Subcutaneous adipose tissue (tissue), 4 donors: ENCODE results near the gene C3orf52. TPM values are rescaled to one million over a fixed set of nuclear protein-coding genes. Genes with fewer than 3 reads are reported as not detected.

ENCODE experiments used
- small RNA-seq: library from RNA; depleted of rRNA; stranded (forward); fragments of <200 nt; gene quantifications from one replicate; pipeline ENCODE3, GENCODE V24; 2016
- total RNA-seq, 4 donors: library from RNA; depleted of rRNA; stranded (reverse); fragments of >200 nt; gene quantifications; one replicate each; pipeline ENCODE4 v1.1.0, GENCODE V29; 2016
- TF ChIP-seq, protein P1 (sequence below): fragments of 450-650 bp; IDR thresholded peaks from one replicate; pipeline ENCODE4 v1.5.1; 2016; ENCODE audit warnings: low read depth, mild to moderate bottlenecking, control low read depth, antibody characterized with exemption, moderate library complexity

C3orf52 gene
- total RNA-seq, 4 donors from 2014 or later, result 0.38 to 6.2 (median 1.1) TPM

DNA sequence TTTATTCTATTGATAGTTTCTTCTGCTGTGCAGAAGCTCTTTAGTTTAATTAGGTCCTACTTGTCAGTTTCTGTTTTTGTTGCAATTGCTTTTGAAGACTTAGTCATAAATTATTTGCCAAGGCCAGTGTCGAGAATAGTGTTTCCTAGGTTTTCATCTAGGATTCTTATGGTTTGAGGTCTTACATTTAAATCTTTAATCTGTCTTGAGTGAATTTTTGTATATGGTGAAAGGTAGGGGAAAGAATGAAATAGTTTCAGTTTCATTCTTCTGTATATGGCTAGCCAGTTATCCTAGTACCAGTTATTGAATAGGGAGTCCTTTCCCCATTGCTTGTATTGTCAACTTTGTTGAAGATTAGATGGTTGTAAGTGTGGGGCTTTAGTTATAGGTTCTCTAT, 57.5 kb downstream of the C3orf52 start:
- TF ChIP-seq, protein P1, sequence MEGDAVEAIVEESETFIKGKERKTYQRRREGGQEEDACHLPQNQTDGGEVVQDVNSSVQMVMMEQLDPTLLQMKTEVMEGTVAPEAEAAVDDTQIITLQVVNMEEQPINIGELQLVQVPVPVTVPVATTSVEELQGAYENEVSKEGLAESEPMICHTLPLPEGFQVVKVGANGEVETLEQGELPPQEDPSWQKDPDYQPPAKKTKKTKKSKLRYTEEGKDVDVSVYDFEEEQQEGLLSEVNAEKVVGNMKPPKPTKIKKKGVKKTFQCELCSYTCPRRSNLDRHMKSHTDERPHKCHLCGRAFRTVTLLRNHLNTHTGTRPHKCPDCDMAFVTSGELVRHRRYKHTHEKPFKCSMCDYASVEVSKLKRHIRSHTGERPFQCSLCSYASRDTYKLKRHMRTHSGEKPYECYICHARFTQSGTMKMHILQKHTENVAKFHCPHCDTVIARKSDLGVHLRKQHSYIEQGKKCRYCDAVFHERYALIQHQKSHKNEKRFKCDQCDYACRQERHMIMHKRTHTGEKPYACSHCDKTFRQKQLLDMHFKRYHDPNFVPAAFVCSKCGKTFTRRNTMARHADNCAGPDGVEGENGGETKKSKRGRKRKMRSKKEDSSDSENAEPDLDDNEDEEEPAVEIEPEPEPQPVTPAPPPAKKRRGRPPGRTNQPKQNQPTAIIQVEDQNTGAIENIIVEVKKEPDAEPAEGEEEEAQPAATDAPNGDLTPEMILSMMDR, result no peak

DNA sequence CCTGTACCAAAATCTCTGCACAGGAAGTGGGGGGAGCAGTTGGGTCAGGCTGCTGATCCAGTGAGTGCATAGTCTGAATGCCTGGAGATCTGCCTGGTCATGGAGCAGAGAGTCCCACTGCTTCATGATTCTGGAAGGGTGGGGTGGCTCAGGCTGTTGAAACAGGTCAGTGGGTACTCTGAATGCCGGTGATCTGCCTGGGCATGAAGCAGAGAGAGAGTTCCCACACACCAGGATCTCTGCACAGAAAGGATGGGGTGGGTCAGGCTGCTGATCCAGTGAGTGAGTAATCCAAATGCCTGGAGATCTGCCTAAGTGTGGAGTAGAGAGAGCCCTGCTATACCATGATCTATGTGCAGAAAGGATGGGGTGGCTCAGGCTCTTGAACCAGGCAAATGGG, 62.9 kb downstream of the C3orf52 start:
- TF ChIP-seq, protein P1, result no peak

DNA sequence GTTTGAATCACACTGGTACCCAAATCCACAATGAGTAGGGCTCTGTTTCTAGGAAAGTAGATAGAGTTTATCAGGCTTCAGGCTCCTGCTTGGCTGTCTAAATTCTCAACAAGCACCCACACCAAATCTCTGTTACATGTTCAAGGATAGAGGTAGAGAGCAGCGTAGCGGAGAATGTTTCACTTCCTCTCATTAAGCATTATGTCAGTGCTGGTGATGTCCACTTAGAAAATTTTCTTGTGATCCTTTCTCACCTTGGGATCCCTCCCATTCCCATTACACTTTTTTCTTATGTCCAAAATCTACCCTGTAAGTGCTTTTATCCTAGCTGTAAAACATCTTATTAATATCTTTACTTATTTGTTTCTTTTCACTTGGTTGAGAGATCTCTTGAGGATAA, 81.6 kb downstream of the C3orf52 start:
- TF ChIP-seq, protein P1, result no peak

Small RNA genes lying within 50 kb of the gene (small RNA-seq; reads per million reads assigned to genes)
- not detected for gene MIR567

Other genes with a start within 250 kb of the C3orf52 start
- gene PHLDB2, start 227.1 kb upstream of the C3orf52 start, total RNA-seq, result 10 to 100 TPM; 53.2 to 97.2 (median 89.1) TPM
- gene ABHD10, start 107.4 kb upstream of the C3orf52 start, total RNA-seq, result 10 to 100 TPM; 17.9 to 24.9 (median 22.1) TPM
- gene TAGLN3, start 87.5 kb upstream of the C3orf52 start, total RNA-seq, result not detected
- gene TMPRSS7, start 51.7 kb upstream of the C3orf52 start, total RNA-seq, result not detected
- gene GCSAM, start 46.9 kb downstream of the C3orf52 start, total RNA-seq, result 1 to 10 TPM in 1 of 4 donors, under 1 TPM in 1, not detected in 2; 0.44 to 1.4 TPM
- under 1 TPM in 2 of 4 donors, not detected in 2; 0.17 to 0.75 TPM for gene SLC9C1, start 207.8 kb downstream of the C3orf52 start, total RNA-seq
- 10 to 100 TPM in 1 of 4 donors, 1 to 10 TPM in 3; 2.6 to 10.2 (median 6.7) TPM for gene CD200, start 246.8 kb downstream of the C3orf52 start, total RNA-seq